BLaER1 treated with 17β-estradiol and CSF1 and Interleukin-3, amounts not matched to agents 10 nM and 100 nM (cell line): ENCODE results near the gene KCND2.

Experiments
- H3K27ac ChIP-seq, 11 experiments: shearing (Covaris generic); formaldehyde crosslinking; 2 replicates each; pipeline ENCODE4 v1.8.1; 2022
- H3K27me3 ChIP-seq, 11 experiments: shearing (Covaris generic); formaldehyde crosslinking; 2 replicates each; pipeline ENCODE4 v1.8.1; 2022
- H3K36me3 ChIP-seq, 11 experiments: shearing (Covaris generic); formaldehyde crosslinking; 2 replicates each; pipeline ENCODE4 v1.8.1; 2022
- H3K4me1 ChIP-seq, 10 experiments: shearing (Covaris generic); formaldehyde crosslinking; 2 replicates each; pipeline ENCODE4 v1.8.1; 2022
- H3K4me2 ChIP-seq, 11 experiments: shearing (Covaris generic); formaldehyde crosslinking; 2 replicates each; pipeline ENCODE4 v1.8.1; 2022
- H3K4me3 ChIP-seq, 10 experiments: shearing (Covaris generic); formaldehyde crosslinking; 2 replicates each; pipeline ENCODE4 v1.8.1; 2022
- H3K9ac ChIP-seq, 11 experiments: shearing (Covaris generic); formaldehyde crosslinking; 2 replicates each; pipeline ENCODE4 v1.8.1; 2022
- H3K9me3 ChIP-seq, 11 experiments: shearing (Covaris generic); formaldehyde crosslinking; replicated peaks in 1 of 11; 2 replicates each; pipeline ENCODE4 v1.8.1; 2022
- H4K20me1 ChIP-seq, 11 experiments: shearing (Covaris generic); formaldehyde crosslinking; 2 replicates each; pipeline ENCODE4 v1.8.1; 2022
- Cebpa-rat ChIP-seq, 11 experiments: shearing (Covaris generic); IDR thresholded peaks; 2 replicates each; pipeline ENCODE4 v1.8.1; 2022

Gene KCND2

DNA sequence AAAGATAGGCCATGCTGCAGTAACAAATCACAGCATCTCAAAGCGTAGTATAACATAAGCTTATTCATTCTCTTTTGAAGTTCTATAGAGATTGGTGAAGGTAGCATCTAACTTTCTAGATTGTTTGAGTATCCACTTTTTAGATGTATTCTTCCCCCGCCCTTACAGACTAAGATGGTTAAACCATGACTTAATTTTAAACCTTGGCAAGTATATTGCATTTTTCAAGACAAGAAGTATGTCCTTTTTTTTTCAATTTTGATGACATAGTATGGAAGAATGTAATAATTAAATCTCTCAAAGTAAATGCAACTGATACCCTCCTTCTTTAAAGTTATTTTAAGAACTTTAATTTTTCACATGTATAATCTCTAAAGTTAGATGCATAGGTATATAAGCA is 190.0 kb downstream of the KCND2 start:
- no peak overlapping the region for H3K4me2 ChIP-seq
- no peaks in the 10 kb centered on the region for H3K4me1 ChIP-seq
- 0 out of 22 replicates have a peak, but pooled peaks cover 0 to under 1% (median 0%) of the 10 kb centered on the region in 11 experiments for H3K9me3 ChIP-seq
- H3K36me3 ChIP-seq: no peaks in the 10 kb centered on the region
- H3K27ac ChIP-seq: no peak overlapping the region
- no peak overlapping the region for H3K4me3 ChIP-seq
- no peaks in the 10 kb centered on the region for H4K20me1 ChIP-seq
- H3K27me3 ChIP-seq: no peaks in the 10 kb centered on the region
- TF ChIP-seq Cebpa-rat (IDR thresholded peaks at IDR 0.05): no peak
- no peak overlapping the region for H3K9ac ChIP-seq

- Histone ChIP-seq H3K27ac (no peak overlapping the region), H3K36me3 (no peaks in the 10 kb centered on the region), H3K27me3 (no peaks in the 10 kb centered on the region), H3K4me3 (no peak overlapping the region), H3K9me3 (no peaks in the 10 kb centered on the region), H3K4me2 (no peak overlapping the region), H4K20me1 (no peaks in the 10 kb centered on the region), H3K9ac (no peak overlapping the region), H3K4me1 (no peaks in the 10 kb centered on the region)
- no peak for TF ChIP-seq Cebpa-rat (IDR thresholded peaks at IDR 0.05)
Observed at GRCh38 chr7:120464104-120464503, 191.1 kb downstream of the KCND2 start.

GRCh38 chr7:120467676-120468075 is 194.7 kb downstream of the KCND2 start:
- no peak overlapping the region for H3K27ac ChIP-seq
- H3K4me3 ChIP-seq: no peak overlapping the region
- H4K20me1 ChIP-seq: no peaks in the 10 kb centered on the region
- H3K4me1 ChIP-seq: no peaks in the 10 kb centered on the region
- no peaks in the 10 kb centered on the region for H3K36me3 ChIP-seq
- H3K4me2 ChIP-seq: no peak overlapping the region
- H3K27me3 ChIP-seq: no peaks in the 10 kb centered on the region
- H3K9me3 ChIP-seq: no peaks in the 10 kb centered on the region
- H3K9ac ChIP-seq: no peak overlapping the region
- no peak for TF ChIP-seq Cebpa-rat (IDR thresholded peaks at IDR 0.05)

GRCh38 chr7:120468611-120469010 is 195.6 kb downstream of the KCND2 start:
- no peak overlapping the region for H3K4me2 ChIP-seq
- H4K20me1 ChIP-seq: no peaks in the 10 kb centered on the region
- H3K36me3 ChIP-seq: no peaks in the 10 kb centered on the region
- no peaks in the 10 kb centered on the region for H3K4me1 ChIP-seq
- H3K4me3 ChIP-seq: no peak overlapping the region
- no peak for TF ChIP-seq Cebpa-rat (IDR thresholded peaks at IDR 0.05)
- H3K9me3 ChIP-seq: no peaks in the 10 kb centered on the region
- H3K9ac ChIP-seq: no peak overlapping the region
- H3K27ac ChIP-seq: no peak overlapping the region
- H3K27me3 ChIP-seq: no peaks in the 10 kb centered on the region

DNA sequence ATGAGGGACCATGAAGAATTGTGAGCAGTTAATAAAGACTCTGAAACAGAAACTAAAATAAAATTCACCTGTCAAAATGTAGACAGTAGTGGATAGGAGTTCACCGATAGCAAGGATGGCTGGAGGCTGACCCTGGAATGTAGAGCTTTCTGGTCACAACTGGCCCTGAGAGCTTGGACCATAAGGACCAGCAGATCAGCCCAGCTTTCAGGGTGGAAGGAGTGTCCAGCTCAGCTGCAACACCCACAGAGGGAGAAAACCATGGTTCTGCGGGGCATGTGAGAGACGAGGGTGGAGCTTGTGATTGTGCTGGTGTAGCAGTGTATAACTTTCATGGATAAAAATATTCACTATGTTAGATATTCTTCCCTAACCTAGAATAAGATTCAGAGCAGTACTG is 199.9 kb downstream of the KCND2 start:
- H3K9ac ChIP-seq: no peak overlapping the region
- no peak overlapping the region for H3K27ac ChIP-seq
- no peaks in the 10 kb centered on the region for H3K36me3 ChIP-seq
- no peaks in the 10 kb centered on the region for H3K27me3 ChIP-seq
- no peak for TF ChIP-seq Cebpa-rat (IDR thresholded peaks at IDR 0.05)
- H3K4me2 ChIP-seq: no peak overlapping the region
- no peaks in the 10 kb centered on the region for H3K9me3 ChIP-seq
- H3K4me1 ChIP-seq: no peaks in the 10 kb centered on the region
- H3K4me3 ChIP-seq: no peak overlapping the region
- no peaks in the 10 kb centered on the region for H4K20me1 ChIP-seq

DNA sequence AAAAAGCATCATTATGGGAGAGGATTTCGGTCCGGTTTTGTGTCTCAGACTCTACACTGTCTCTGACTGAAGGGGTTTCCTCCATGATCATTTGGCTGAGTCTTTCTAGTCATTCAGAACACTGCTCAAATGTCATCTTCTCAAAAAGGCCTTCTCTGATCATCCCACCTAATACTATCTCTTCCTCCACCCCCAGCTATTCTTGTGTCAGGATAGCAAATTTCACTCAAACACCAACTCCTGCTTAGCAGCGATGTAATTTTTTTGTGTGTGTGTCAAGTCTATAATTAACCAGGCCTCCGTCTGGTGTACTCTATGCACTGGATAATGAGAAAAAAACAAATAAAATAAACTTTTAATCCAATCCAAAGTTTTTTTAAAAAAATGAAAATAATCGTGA is 200.4 kb downstream of the KCND2 start:
- H3K27ac ChIP-seq: no peak overlapping the region
- H3K36me3 ChIP-seq: no peaks in the 10 kb centered on the region
- no peaks in the 10 kb centered on the region for H3K4me1 ChIP-seq
- H3K4me3 ChIP-seq: no peak overlapping the region
- no peaks in the 10 kb centered on the region for H3K9me3 ChIP-seq
- no peak overlapping the region for H3K4me2 ChIP-seq
- no peak overlapping the region for H3K9ac ChIP-seq
- TF ChIP-seq Cebpa-rat (IDR thresholded peaks at IDR 0.05): no peak
- no peaks in the 10 kb centered on the region for H4K20me1 ChIP-seq
- no peaks in the 10 kb centered on the region for H3K27me3 ChIP-seq

GRCh38 chr7:120475994-120476393 is 203.0 kb downstream of the KCND2 start:
- H4K20me1 ChIP-seq: no peaks in the 10 kb centered on the region
- H3K4me1 ChIP-seq: no peaks in the 10 kb centered on the region
- no peak overlapping the region for H3K27ac ChIP-seq
- TF ChIP-seq Cebpa-rat (IDR thresholded peaks at IDR 0.05): no peak
- H3K36me3 ChIP-seq: no peaks in the 10 kb centered on the region
- no peak overlapping the region for H3K9ac ChIP-seq
- H3K27me3 ChIP-seq: no peaks in the 10 kb centered on the region
- peaks cover 0 to 7% (median 0%) of the 10 kb centered on the region in 11 experiments; a peak in 4 of 22 replicates for H3K9me3 ChIP-seq
- no peak overlapping the region for H3K4me3 ChIP-seq
- no peak overlapping the region for H3K4me2 ChIP-seq

DNA sequence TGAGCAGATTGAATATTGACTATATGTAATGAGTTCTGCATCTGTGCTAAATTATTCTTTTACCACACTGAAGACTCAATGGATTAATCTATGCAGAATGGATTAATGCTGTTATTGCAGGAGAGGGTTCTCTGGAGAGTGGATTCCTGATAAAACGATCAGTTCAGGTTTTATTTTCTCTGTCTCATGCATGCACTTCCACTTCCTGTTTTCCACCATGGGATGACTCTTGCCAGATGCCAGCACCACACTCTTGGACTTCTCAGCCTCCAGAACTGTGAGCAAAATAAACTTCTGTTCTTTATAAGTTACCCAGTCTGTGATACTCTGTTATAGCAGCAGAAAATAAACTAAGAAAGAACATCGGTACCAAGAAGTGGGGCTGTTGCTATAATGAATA is 207.5 kb downstream of the KCND2 start:
- H3K4me1 ChIP-seq: no peaks in the 10 kb centered on the region
- H3K4me3 ChIP-seq: no peak overlapping the region
- no peak overlapping the region for H3K9ac ChIP-seq
- no peaks in the 10 kb centered on the region for H4K20me1 ChIP-seq
- no peak for TF ChIP-seq Cebpa-rat (IDR thresholded peaks at IDR 0.05)
- no peaks in the 10 kb centered on the region for H3K36me3 ChIP-seq
- peaks cover 0 to 7% (median 0%) of the 10 kb centered on the region in 11 experiments; a peak in 4 of 22 replicates for H3K9me3 ChIP-seq
- H3K27me3 ChIP-seq: no peaks in the 10 kb centered on the region
- H3K27ac ChIP-seq: no peak overlapping the region
- H3K4me2 ChIP-seq: no peak overlapping the region

DNA sequence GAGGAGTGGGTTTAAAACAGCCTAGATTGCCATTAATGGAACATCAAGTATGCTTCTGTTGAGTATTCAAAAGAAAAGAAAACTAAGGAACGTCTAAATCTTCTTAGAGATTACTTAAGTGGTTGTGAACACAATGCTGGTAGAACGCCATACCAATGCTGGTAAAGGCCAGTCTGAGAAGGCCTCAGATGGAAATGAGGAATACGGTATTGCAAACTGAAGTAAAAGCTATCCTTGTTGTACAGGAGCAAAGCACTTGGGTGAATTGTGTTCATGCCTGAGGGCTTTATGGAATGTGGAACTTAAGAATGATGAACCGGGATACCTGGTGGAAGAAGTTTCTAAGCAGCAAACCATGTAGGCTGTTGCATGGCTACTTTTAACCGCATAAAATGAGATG is 208.0 kb downstream of the KCND2 start:
- Histone ChIP-seq H3K4me1 (no peaks in the 10 kb centered on the region), H3K4me2 (no peak overlapping the region), H3K4me3 (no peak overlapping the region), H3K36me3 (no peaks in the 10 kb centered on the region), H3K9me3 (peaks cover 0 to 7% (median 0%) of the 10 kb centered on the region in 11 experiments; a peak in 4 of 22 replicates), H3K27ac (no peak overlapping the region), H3K9ac (no peak overlapping the region), H3K27me3 (no peaks in the 10 kb centered on the region), H4K20me1 (no peaks in the 10 kb centered on the region)
- no peak for TF ChIP-seq Cebpa-rat (IDR thresholded peaks at IDR 0.05)

GRCh38 chr7:120486164-120486563 is 213.2 kb downstream of the KCND2 start:
- no peak overlapping the region for H3K4me3 ChIP-seq
- no peaks in the 10 kb centered on the region for H3K36me3 ChIP-seq
- no peak overlapping the region for H3K27ac ChIP-seq
- H3K9me3 ChIP-seq: no peaks in the 10 kb centered on the region
- H3K9ac ChIP-seq: no peak overlapping the region
- H3K4me1 ChIP-seq: no peaks in the 10 kb centered on the region
- H4K20me1 ChIP-seq: no peaks in the 10 kb centered on the region
- H3K27me3 ChIP-seq: no peaks in the 10 kb centered on the region
- TF ChIP-seq Cebpa-rat (IDR thresholded peaks at IDR 0.05): no peak
- no peak overlapping the region for H3K4me2 ChIP-seq

DNA sequence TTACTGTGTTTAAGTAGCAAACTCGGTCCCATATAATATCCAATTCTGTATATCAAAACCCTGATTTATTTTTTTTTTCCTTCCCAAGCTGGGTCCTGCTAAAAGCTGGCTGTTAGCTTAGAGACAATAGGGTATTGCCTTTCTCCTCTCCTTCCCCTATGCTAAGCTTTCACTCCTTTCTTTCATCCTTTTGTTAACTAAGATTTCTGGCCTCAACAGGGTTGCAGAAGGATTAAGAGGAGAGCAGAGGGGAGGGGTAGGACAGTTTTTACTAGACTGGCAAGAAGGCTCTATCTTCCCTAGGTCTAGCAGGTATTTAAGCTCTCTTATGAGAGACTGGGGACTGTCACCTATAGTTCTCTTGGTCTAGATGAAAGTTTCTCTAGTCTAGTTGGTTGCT is 229.2 kb downstream of the KCND2 start:
- Histone ChIP-seq H3K4me3 (no peak overlapping the region), H3K36me3 (no peaks in the 10 kb centered on the region), H3K27ac (no peak overlapping the region), H3K9ac (no peak overlapping the region), H3K4me1 (no peaks in the 10 kb centered on the region), H3K4me2 (no peak overlapping the region), H3K9me3 (no peaks in the 10 kb centered on the region), H4K20me1 (no peaks in the 10 kb centered on the region), H3K27me3 (no peaks in the 10 kb centered on the region)
- no peak for TF ChIP-seq Cebpa-rat (IDR thresholded peaks at IDR 0.05)
